WI38 (cell line): ENCODE results near the gene TMEM116.

ENCODE experiments used
- H3K4me3 ChIP-seq: 2 replicates; pipeline ENCODE4 v1.5.1; 2011; ENCODE audit warnings: low read depth, mild to moderate bottlenecking, control low read depth, low read length
- TF ChIP-seq, protein P1 (sequence below): IDR thresholded peaks from 2 replicates; pipeline ENCODE4 v1.5.1; 2012; ENCODE audit warnings: low read depth, mild to moderate bottlenecking, control low read depth, low read length

Gene TMEM116

GRCh38 chr12:111991535-111991934 lies 21.4 kb downstream of the TMEM116 start:
- H3K4me3 ChIP-seq, result no peak overlapping the region
- TF ChIP-seq, protein P1, sequence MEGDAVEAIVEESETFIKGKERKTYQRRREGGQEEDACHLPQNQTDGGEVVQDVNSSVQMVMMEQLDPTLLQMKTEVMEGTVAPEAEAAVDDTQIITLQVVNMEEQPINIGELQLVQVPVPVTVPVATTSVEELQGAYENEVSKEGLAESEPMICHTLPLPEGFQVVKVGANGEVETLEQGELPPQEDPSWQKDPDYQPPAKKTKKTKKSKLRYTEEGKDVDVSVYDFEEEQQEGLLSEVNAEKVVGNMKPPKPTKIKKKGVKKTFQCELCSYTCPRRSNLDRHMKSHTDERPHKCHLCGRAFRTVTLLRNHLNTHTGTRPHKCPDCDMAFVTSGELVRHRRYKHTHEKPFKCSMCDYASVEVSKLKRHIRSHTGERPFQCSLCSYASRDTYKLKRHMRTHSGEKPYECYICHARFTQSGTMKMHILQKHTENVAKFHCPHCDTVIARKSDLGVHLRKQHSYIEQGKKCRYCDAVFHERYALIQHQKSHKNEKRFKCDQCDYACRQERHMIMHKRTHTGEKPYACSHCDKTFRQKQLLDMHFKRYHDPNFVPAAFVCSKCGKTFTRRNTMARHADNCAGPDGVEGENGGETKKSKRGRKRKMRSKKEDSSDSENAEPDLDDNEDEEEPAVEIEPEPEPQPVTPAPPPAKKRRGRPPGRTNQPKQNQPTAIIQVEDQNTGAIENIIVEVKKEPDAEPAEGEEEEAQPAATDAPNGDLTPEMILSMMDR, result no peak

- TF ChIP-seq, protein P1, result no peak
- H3K4me3 ChIP-seq, result no peak overlapping the region
These were observed 28.1 kb downstream of the TMEM116 start for GRCh38 chr12:111984820-111985219.

DNA sequence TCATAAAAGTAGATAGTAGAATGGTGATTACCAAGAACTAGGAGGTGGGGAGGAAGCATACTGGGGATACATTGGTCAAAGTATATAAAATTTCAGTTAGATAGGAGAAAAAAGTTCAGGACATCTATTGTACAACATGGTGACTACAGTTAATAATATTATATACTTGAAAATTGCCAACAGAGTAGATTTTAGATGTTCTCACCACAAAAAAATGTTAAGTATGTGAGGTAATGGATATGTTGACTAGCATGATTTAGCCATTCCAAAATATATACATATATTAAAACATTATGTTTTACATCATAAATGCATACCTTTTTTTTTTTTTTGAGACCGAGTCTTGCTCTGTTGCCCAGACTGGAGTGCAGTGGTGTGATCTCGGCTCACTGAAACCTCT lies 31.0 kb downstream of the TMEM116 start:
- H3K4me3 ChIP-seq, result no peak overlapping the region
- TF ChIP-seq, protein P1, result no peak

DNA sequence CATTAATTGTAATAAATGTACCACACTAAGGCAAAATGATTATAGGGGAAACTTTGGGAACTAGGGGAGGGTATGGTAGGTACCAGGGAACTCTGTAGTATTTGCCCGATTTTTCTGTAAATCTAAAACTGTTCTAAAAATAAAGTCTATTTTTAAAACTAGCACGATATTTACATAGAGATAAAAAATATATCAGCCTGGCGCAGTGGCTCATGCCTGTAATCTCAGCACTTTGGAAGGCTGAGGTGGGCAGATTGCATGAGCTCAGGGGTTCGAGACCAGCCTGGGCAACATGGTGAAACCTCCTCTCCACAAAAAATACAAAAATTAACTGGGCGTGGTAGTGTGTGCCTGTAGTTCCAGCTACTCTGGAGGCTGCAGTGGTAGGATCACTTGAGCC lies 32.4 kb downstream of the TMEM116 start:
- TF ChIP-seq, protein P1, result no peak
- H3K4me3 ChIP-seq, result no peak overlapping the region

DNA sequence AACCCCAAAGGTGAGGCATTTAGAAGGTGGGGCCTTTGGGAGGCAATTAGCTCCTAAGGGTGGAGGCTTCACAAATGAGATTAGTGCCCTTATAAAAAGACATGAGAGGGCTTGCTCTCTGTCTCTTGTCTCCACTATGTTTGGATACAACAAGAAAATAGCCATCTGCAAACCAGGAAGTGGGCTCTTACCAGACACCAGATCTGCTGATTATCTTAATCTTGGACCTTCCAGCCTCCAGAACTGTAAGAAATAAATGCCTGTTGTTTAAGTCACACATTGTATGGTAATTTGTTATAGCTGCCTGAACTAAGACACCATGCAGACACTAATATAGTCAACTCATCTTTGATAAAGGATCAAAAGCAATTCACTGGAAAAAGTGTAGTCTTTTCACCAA lies 34.4 kb downstream of the TMEM116 start:
- TF ChIP-seq, protein P1, result no peak
- H3K4me3 ChIP-seq, result no peak overlapping the region

- no peak overlapping the region for H3K4me3 ChIP-seq
- TF ChIP-seq, protein P1, result no peak
These were observed 36.1 kb downstream of the TMEM116 start for GRCh38 chr12:111976860-111977259.

- H3K4me3 ChIP-seq, result no peak overlapping the region
- TF ChIP-seq, protein P1, result no peak
These were observed 36.7 kb downstream of the TMEM116 start for GRCh38 chr12:111976291-111976690.
